ENCODE measurements around the gene ST3GAL3. TPM values are rescaled to one million over a fixed set of nuclear protein-coding genes. Genes with fewer than 3 reads are reported as not detected.

The ST3GAL3 gene
- total RNA-seq, 6 experiments from 2014 or later = 6.4 to 14.2 (median 12.0) TPM

DNA sequence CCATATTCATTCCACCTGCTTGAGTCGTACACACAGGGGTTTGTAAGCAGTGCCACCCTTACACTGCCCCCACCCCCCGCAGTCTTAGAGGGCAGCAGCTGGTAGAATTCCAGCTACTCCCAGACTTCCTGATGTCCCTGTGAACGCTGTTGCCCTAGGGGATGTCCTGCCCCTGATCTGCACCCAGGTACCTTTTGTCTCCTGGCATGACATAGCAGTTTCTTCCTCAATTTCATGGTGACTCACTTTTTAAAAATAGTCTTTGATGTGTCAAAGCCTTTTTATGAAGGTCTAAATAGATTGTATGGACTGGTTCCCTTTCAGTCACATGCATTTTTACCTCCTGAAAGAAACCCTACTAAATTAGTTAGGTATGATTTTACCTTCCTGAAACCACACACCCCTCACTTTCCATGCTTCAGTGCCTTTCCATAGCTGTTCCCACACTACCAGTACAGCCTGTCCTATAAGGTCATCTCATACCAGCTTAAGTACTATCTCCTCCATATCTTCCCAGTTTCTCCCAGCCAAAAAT, 76.4 kb downstream of the ST3GAL3 start:
- Histone ChIP-seq H3K27ac (no peak overlapping the region), H3K4me1 (no peaks in the 10 kb centered on the region), H3K36me3 (no peaks in the 10 kb centered on the region), H3K9me3 (no peaks in the 10 kb centered on the region), H3K27me3 (no peaks in the 10 kb centered on the region), H3K4me3 (no peak overlapping the region)
- ATAC-seq = peak in 1 of 4 donors; percentile 55
- WGBS (ENCODE audit: insufficient coverage, low coverage, low lambda C conversion rate, missing lambda C conversion rate) = 67% methylated on average over 3 of the region's 3 CpGs
- TF ChIP-seq POLR2A (IDR thresholded peaks at IDR 0.05) = no peak
- TF ChIP-seq, protein P1, sequence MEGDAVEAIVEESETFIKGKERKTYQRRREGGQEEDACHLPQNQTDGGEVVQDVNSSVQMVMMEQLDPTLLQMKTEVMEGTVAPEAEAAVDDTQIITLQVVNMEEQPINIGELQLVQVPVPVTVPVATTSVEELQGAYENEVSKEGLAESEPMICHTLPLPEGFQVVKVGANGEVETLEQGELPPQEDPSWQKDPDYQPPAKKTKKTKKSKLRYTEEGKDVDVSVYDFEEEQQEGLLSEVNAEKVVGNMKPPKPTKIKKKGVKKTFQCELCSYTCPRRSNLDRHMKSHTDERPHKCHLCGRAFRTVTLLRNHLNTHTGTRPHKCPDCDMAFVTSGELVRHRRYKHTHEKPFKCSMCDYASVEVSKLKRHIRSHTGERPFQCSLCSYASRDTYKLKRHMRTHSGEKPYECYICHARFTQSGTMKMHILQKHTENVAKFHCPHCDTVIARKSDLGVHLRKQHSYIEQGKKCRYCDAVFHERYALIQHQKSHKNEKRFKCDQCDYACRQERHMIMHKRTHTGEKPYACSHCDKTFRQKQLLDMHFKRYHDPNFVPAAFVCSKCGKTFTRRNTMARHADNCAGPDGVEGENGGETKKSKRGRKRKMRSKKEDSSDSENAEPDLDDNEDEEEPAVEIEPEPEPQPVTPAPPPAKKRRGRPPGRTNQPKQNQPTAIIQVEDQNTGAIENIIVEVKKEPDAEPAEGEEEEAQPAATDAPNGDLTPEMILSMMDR (IDR thresholded peaks at IDR 0.05) = no peak
- DNase-seq = no peak
- intact Hi-C loops (cut with DNase I) = no loop called here

DNA sequence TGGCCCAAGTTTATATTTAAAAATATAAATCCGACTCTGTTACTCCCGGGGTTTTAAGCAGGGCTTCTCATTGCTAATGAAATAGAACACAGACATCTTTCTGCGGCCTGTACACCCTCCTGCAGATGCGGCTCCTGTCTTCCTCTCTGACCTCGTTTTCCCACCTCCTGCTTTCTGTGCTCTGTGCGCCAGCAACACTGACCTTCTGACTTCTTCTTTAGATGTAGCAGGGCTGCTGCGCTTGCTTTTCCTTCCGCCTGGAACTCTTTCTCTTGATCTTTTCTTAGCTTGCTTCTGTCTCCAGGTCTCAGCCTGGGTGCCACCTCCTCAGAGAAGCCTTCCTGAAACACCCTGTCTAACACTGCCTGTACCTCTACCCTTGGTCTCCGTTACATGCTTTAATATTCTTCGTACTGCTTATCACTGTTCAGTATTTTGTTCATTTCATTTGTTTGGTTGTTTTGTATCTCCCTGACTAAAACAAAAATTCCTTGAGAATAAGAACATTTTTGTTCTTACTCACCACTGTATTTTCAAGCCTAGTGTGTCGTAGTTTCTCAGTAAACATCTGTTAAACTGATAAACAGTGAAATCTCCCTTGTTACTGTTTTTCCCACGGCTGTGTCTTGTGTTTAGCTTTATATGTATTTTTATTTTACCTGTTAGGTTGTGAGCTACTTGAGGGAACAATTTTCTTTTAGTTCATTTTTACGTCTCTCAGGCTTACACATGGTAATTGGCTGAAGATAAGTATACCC, 79.0 kb downstream of the ST3GAL3 start:
- WGBS (ENCODE audit: insufficient coverage, low coverage, low lambda C conversion rate, missing lambda C conversion rate) = 80% methylated on average over 13 of the region's 13 CpGs
- no peak for DNase-seq
- intact Hi-C loops (cut with DNase I) = no loop called here
- Histone ChIP-seq H3K4me1 (no peaks in the 10 kb centered on the region), H3K27ac (peak overlapping the region in 1 of 3 donors; percentile 15), H3K27me3 (no peaks in the 10 kb centered on the region), H3K36me3 (no peaks in the 10 kb centered on the region), H3K9me3 (no peaks in the 10 kb centered on the region), H3K4me3 (no peak overlapping the region)
- no peak for TF ChIP-seq POLR2A (IDR thresholded peaks at IDR 0.05)
- TF ChIP-seq, protein P1 (IDR thresholded peaks at IDR 0.05) = no peak
- ATAC-seq = no peak

DNA sequence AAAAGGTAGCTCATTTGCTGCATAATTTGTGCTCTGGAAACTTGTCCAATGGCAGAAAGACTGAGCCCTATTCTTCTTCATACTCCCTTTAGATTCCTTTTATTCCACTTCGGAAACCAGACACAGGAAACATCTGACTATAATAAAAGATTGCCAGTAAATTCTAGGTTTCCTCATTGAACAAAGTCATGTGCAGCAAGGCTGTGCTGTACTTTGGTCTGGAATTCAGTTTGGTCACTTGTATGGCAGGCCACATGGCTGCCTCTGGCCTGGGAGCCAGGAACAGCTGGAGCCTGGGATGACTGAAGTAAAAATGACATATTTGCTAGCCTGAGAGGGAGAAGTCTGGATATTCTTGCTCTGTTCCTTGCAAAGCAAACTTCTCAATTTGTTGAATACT, 79.6 kb downstream of the ST3GAL3 start:
- H3K27ac ChIP-seq = peak overlapping the region in 1 of 3 donors; percentile 15
- no peak for TF ChIP-seq POLR2A (IDR thresholded peaks at IDR 0.05)
- TF ChIP-seq, protein P1 (IDR thresholded peaks at IDR 0.05) = no peak
- no peak overlapping the region for H3K4me3 ChIP-seq
- H3K4me1 ChIP-seq = no peaks in the 10 kb centered on the region
- no peaks in the 10 kb centered on the region for H3K9me3 ChIP-seq
- DNase-seq = peak in 1 of 3 donors; percentile 49
- 26% methylated on average over 1 of the region's 1 CpG for WGBS (ENCODE audit: insufficient coverage, low coverage, low lambda C conversion rate, missing lambda C conversion rate)
- no peaks in the 10 kb centered on the region for H3K36me3 ChIP-seq
- ATAC-seq = peak in 3 of 4 donors; percentile 74 to 85 (median 84)
- intact Hi-C loops (cut with DNase I) = no loop called here
- H3K27me3 ChIP-seq = no peaks in the 10 kb centered on the region

DNA sequence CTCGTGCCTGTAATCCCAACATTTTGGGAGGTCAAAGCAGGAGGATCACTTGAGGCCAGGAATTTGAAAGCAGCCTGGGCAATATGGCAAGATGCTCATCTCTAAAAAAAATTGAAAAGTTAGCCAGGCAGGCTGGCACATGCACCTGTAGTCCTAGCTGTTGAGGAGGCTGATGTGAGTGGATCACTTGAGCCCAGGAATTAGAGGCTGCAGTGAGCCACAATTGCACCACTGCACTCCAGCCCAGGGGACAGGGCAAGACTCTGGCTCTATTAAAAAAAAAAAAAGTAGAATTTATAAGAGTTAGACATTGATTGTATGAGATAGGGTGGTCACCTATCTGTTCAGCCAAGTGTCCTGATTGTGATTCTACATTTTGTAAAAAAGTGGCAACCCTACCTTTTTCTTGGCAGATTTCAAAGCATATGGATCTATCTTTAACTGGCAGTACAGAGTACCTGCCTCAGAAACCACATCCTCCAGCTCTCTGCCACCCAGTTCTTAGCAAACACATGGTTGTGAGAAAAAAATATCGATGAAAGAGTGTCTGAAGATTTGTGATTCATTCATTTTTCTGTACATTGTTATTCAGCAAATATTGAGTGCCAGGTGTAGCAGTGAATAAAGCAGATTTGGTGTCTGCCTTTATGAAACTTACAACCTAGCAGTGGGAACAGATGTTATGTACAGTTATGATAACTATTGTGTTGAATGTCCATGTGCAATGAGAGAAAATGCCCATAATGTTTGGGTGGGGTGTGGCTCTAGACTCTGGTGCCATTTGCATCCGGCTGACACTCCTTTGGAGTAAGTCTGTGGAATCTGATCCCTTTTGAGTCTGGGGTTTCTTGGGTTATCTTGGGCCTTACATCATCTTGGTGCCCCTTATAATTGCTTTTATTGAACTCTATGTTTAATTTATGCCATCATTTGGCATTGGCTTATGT, 82.5 kb downstream of the ST3GAL3 start:
- Histone ChIP-seq H3K4me1 (no peaks in the 10 kb centered on the region), H3K27ac (no peak overlapping the region), H3K36me3 (no peaks in the 10 kb centered on the region), H3K4me3 (no peak overlapping the region), H3K9me3 (no peaks in the 10 kb centered on the region), H3K27me3 (no peaks in the 10 kb centered on the region)
- TF ChIP-seq POLR2A (IDR thresholded peaks at IDR 0.05) = no peak
- TF ChIP-seq, protein P1 (IDR thresholded peaks at IDR 0.05) = no peak
- DNase-seq (no peak), ATAC-seq (no peak)
- intact Hi-C loops (cut with DNase I) = no loop called here
- WGBS (ENCODE audit: insufficient coverage, low coverage, low lambda C conversion rate, missing lambda C conversion rate) = 89% methylated on average over 3 of the region's 3 CpGs

All from right lobe of liver (tissue), 6 donors.